GM19023 (cell line): ENCODE measurements around the gene SIK1.
"Not testable (repeated sequence)": the region's sequence is repeated elsewhere in the genome, so short reads cannot be mapped to it uniquely, and the experiment has no call there.

Experiments used
- ATAC-seq: cut with Tn5 transposase; IDR thresholded peaks from one replicate; pipeline ENCODE4 v1.9.1; 2021; ENCODE audit warnings: mild to moderate bottlenecking, moderate library complexity; ENCODE audit not compliant: unreplicated experiment

The SIK1 gene

DNA sequence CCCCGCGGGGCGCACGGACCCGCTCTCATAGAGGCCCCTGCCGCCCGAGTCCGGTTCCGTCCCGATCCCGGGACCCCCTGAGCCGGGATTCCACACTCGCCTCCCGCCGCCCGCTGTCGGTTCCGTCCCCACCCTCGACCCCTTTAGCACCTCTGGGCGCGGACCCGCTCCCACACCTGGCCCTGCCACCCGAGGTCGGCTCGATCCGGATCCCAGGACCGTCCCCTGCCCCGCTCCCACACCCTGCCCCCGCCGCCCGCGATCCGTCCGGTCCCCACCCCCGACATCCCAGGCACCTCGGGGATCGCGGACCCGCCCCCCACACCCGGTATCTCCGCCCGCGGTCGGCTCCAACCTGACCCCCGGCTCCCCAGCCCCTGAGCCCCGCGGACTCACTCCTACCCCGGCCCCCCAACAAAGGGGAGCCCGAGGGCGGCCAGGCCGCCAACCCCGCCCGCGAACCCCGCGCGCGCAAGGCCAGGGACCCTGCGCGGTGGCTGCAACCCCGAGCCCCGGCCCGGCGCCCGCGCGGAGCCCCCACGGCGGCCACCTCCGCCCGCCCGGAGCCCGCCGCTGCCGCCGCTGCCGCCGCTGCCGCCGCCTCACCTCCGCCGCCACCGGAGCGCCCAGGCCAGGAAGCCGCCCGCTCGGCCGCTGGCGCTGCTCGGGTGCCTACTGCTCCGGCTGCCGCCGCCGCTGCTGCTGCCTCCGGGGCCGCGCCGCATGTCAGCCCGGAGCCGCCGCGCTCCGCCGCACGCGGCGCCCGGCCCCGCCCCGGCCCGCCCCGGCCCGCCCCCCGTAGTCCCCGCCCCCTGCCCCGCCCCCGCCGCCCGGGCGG, at the start of gene SIK1:
TSS of gene SIK1 (minus strand) at position 728 of the 838 bp plus-strand sequence. CDS start 953 bp downstream, outside the sequence.
- ATAC-seq: not testable (repeated sequence)

DNA sequence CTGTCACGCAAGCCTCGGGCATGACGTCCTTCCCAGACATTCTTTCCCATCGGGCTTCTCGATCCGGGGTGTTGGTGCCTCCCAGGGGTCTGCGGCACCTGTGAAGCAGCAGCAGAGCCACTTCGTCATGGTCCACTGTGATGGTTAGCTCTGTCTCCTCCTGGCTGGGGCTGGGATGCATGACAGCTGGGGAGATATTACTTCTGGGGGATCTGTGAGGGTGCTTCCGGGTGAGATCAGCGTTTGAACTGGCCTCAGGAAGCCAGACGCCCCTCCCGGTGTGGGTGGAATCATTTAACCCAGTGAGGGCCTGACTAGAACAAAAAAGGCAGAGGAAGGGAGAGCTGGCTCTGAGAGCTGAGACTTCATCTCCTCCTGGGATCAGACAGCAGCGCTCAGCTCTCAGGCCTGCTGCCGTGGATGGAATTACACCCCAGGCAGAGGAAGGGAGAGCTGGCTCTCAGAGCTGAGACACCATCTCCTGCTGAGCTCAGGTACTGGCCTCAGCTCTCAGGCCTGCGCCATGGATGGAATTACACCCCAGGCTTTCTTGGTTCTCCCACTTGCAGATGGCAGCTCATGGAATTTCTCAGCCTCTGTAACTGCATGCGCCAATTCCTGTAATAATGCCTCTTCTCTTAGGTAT, 44.8 kb upstream of the SIK1 start:
- not testable (repeated sequence) for ATAC-seq

DNA sequence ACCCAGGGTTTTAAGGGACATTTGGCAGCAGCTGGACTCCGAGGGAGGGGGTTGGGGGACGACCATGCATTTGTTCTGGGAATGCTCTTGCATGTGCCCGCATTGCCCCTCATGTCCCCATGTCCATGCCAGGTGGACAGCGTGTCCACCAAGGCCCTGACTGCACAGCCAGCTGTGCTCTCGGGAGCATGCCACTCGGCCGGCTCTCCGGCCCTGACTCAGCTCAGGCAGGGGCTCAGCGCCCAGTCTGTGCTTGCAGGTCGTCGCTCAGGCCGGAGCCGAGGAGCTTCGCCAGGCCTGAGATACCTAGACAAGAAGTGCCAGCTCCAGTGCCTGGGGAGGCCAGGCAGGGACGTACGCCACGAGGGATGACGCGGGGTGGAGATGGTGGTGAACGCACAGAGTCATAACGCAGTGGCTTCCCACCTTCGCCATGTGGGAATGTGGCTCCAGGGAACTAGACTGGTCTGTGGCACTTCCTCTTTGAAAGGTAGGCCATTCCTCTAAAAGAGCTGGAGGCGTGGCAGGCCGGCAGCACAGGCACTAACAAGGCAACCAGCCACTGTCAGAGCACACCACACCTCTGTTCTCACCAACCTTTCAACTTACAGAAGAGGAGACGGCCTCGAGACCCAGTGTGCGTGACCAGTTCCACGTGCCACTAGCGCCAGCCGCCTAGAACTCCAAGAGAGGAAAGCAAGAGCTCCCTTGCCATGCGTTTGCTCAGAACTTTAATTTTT, 43.0 kb upstream of the SIK1 start:
- not testable (repeated sequence) for ATAC-seq

DNA sequence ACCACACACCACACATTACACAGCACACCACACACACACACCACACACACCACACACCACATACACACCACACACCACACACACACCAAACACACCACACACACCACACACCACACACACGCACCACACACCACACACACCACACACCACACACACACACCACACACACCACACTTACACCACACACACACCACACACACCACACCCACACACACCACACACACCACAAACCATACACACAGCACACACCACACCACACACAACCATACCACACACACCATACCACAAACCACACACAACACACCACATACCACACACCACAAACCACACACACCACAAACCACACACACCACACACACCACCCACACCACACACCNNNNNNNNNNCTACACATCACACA, 40.9 kb upstream of the SIK1 start:
- no peak for ATAC-seq

DNA sequence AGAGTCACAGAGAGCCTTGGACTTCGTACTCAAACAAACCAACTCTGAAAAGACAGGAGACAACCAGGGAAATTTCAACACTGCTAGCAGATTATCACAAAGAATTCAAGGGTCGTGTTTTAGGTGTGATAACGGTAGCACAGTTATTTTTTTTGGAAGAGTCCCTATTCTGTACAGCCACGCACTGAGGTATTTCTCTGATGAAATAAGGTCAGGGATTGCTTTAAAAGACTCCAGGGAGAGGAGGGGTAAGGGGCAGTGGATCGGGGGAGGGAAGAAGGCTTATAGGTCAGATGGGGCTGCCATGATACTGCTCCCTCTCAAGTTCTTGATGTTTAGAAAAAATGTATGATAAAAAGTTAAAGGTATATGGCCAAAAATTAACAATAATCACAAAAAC, 38.2 kb upstream of the SIK1 start:
- not testable (repeated sequence) for ATAC-seq

DNA sequence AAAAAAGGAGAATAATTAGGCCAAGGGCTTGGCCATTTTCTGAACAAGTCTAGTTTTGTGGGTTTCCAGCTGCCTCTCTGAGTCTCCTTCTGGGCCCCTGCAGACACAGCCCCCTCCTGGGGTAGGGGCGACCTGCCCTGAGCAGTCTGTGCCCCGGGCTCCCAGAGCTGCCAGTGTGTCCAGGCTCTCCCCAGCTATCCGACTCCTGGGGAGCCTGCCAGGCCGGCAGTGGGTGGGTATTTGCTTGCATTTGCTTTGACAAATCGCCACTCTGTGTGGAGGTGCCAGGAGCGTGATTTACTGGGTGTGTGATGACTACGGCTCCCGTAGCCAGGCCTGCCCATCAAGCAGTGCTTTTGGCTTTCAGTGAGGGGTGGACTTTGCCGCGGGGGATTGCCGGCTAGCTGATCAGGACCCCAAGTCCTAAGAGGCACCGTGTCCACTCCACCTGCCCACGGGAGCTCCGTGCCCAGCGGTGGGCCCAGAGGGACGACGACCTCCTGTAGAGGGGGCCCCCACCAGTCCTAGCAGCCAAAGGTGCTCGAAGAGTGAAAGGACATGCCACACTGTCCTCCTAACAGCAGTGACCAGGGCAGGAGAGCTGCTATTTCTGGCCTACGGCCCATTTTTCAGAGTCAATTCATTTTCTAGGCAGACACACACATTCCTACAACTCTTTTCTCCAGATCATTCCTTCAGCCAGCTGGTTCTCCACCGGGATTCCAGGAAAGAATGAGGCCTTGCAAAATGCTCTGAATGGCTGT, 36.7 kb upstream of the SIK1 start:
- not testable (repeated sequence) for ATAC-seq

DNA sequence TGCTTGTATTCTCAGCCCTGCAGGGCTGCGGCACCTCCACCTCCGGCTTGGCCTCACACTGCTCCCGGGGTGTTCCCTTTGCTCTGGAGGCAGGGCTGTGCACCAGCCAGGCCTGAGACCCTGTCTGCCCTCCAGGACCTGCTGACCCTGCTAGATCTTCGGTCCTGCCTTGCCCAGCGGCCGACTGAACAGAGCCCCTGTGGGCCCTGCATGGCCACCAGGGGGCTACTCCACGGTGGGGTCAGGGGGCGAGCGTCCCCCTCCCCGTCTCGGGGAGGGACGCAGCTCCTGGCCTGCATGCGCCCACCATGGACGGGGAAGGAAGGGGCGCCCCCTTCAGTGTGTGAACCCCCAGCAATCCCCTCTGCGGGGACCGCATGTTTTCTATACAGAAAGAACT, 36.0 kb upstream of the SIK1 start:
- not testable (repeated sequence) for ATAC-seq

DNA sequence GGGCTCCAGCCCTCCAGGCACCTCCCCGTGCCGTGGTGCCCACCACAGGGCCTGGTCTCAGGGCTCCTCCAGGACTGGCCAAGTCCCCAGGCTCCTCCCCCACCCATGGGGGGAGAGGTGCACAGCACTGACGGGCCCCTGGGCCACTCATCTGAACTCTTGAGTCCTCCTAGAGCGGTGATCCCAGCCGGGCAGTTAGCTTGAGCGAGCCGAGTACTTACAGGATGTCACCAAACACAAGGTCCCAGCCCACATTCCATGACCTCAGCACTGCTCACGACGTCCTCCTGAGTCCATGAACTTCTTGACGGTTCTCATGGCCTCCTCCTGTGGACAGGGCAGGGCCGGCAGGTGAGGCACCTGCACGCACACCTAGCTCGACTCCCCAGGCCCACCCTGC, 33.5 kb upstream of the SIK1 start:
- ATAC-seq: not testable (repeated sequence)

DNA sequence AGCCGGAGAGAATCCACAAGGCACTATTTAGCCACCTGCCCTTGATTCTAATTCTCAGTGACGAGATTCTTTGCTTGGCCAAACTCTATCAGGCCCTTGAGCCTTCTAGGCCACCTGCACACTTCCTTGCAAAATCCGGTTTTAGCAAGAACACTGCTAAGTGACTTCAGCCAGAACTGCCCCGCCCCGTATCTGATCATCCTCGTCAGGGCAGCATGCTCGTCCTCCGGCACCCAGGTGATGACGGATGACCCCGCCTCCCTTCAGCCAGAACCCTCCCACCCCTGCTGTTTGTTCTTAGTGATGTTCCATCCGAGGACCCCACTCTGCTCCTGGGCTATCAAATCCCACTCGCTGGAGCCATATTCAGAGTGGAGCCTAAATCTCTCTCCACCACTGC, 32.1 kb upstream of the SIK1 start:
- ATAC-seq: not testable (repeated sequence)

DNA sequence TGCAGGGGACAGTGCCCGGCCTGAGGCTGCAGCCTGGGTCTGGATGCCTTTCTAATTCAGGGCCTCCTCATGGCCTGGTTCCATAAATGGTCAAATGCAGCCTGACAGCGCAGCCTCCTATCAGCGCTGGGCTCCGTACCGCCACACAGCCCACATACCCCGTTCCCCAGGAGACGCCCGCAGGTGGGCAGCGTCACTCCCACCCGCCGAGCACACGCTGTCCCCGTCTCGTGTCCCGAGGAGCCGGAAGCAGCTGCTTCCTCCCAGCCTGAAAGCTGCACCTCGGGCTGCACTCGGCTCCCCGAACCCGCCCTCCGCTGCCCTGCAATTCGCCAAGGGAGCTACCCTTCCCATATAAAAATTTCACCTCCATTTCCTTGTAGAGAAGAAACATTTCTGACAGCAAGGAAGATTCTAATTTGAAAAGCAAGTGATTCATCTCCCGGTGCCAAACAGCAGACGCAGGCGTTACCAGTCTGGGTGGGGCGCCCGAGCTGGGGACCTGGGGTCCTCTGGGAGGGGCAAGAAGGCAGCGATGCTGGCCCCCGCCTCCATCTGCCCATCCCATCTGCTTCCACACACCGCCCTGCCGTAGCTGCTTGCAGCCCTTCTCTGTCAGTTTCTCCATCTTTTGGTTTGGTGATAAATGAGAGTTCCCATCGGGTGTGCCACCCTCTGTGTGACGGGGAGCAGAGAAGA, 29.8 kb upstream of the SIK1 start:
- ATAC-seq: not testable (repeated sequence)

DNA sequence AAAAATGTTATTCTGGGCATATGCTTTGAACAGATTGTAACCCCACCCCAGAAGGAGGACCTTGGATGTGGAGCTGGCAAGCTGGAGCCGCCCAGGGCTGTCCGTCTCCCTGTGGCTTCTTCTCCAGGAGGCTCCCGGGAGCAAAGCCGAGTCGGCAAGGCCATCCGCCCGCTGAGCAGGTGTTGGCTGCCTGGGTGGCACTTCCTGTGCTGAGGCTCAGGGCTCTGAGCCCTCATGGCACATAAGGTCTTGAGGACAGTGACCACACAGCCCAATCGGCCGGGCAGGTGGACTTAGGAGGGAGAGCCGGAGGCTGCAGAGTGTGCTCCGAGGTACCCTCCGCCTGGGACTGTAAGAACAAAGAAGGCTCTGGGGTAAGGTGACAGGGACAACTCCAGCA, 28.8 kb upstream of the SIK1 start:
- ATAC-seq: not testable (repeated sequence)

DNA sequence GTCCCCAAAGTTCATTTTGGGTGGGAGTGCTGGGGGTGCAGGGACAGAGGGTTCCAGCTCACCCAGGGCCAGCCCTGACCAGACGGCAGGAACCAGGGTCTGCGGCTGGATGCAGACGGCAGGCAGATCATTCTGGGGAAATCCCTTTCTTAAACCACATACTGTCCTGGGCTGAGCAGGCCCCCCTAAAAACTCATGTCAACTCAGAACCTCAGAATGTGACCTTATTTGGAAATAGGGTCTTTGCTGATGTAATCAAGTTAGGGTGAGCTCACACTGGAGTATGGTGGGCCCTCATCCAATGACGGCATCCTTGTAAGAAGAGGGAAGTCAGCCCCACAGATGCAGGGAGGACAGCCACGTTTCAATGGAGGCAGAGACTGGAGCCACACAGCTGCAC, 27.2 kb upstream of the SIK1 start:
- not testable (repeated sequence) for ATAC-seq

DNA sequence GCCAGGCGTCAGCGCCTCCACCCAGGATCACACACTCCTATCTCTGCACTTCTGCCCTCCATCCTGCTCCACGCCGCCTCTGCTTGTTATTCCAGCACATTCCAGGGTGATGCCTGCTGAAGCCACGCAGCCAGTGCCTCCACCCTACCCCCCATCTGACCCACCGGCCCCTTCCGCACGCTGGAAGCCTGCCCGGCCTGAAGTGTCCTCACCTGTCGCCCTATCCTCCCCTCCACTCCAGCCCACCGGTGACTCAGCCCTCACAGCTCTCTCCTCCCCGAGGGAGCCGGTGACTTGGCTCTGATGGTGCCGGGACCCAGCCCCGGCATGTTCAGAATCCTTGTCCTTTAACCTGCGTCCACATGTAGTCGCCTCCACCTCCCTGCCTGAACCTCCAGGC, 24.9 kb upstream of the SIK1 start:
- not testable (repeated sequence) for ATAC-seq

DNA sequence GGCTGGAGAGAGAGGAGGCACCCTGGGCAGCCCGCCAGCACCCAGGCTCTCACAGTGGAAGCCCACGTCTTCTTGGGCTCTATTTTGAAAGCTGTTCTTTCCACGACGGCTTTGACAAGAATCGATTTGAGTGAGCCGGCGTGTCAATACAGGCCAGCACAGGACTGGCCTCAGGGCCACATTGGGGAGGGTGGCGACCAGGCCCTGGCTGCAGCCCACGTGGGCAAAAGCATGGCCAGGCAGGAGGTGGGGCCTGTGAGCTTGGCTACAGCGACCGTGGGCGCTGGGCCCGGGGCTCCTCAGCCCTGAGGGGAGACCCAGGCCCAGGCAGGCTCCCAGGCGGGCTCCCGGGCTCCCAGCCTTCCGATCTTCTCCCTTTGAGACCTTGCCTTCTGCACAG, 23.4 kb upstream of the SIK1 start:
- ATAC-seq: not testable (repeated sequence)

DNA sequence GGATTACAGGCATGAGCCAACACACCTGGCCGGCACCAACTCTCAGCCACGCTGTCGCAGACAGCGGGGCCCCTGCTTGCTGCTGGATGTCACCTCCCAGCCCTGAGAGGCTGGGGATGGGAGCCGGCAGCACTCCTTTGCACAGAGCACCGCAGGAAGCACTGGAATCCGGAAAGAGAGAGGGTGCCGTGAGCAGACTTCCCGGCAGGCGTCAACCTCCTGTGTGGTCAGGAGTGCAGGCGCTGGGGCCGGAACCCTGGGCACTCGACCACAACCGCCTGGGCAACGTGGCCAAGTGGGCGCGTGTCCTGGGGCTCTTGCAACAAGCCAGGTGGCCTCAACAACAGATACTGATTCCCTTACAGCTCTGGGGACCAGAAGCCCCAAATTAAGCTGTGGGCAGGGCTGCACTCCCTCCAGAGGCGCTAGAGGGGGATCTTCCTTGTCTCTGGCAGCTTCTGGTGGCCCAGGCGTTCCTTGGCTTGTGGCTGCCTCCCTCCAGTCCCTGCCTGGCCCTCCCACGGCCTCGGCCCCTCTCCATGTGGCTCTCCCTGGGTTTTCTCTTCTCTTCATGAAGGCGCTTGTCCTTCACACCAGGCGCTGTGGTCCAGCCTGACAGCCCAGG, 20.5 kb upstream of the SIK1 start:
- not testable (repeated sequence) for ATAC-seq

DNA sequence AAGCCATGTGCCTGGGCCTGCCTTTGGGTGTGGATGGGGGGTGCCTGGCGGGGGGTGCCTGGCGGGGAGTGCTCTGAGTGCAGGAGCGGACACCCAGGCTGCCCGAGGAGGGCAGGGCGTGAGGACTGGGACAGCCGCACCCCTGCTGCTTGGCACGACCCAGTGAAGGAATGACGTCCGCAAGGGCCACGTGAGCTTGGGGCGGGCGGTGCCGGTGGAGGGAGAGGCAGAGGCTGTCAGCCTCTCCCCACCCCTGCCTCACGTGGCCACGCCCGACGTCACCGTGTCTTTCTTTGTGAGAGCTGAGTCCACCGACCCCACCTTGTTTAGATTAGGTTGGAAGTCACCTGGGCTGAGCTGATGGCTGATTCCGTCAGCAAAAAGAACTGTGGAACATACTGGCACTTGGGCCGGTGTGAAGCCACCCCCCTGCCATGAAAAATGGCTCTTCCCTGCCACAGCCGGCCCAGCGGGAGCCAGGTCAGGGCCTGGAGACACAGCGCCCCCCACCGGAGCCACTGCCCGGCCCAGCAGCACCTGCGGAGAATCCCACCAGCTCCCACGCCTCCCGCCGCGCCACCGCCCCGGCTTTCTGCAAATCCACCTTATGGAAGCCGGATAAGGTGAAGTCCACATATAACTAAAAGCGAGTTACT, 19.5 kb upstream of the SIK1 start:
- not testable (repeated sequence) for ATAC-seq

DNA sequence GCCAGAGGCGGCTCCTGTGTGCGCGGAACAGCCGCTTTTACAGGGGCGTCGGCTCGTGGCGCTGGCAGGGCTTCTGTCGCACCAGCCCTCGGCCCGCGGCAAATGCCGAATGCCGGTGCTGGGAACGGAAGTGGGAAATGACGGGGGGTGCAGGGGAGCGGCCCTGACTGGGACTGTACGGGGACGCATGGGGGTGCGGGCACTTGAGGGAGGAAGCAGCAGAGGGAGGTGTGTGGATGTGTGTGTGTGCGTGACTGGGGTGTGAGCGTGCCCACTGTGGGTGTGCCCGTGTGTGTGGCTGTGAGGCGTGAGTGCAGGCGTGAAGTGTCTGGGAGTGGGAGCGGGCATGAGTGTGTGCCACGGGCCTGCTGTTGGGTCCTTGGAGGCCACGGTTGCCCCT, 17.6 kb upstream of the SIK1 start:
- ATAC-seq: not testable (repeated sequence)

DNA sequence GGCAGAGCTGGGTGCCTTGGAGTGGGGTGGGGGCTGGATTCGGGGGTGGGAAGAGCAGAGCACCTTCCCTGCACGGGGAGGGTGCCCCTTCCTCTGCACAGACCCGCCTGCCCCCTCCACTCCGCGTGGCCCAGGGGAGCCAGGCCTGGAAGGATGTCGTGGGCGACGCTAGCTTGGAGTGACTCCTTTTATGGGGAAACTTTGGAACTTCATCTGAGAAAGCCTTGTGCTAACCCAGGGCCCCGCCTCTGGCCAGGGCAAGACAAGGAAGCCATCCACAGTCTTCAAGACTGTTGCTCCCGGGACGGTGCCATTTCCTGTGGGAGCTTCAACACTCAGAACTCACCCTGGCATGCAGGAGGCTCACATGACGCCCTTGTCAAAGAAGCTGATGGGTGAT, 15.6 kb upstream of the SIK1 start:
- ATAC-seq: not testable (repeated sequence)
